ENCODE measurements around the gene TMEM259. TPM values are rescaled to one million over a fixed set of nuclear protein-coding genes. Genes with fewer than 3 reads are reported as not detected.

TMEM259 gene
- 171 and 199 TPM in 2 replicates for total RNA-seq
- long read RNA-seq, partial matches to known transcripts, result 0 of 2 reads
- long read RNA-seq, other reads (novel, unspliced or antisense), result 1 of 2 reads

DNA sequence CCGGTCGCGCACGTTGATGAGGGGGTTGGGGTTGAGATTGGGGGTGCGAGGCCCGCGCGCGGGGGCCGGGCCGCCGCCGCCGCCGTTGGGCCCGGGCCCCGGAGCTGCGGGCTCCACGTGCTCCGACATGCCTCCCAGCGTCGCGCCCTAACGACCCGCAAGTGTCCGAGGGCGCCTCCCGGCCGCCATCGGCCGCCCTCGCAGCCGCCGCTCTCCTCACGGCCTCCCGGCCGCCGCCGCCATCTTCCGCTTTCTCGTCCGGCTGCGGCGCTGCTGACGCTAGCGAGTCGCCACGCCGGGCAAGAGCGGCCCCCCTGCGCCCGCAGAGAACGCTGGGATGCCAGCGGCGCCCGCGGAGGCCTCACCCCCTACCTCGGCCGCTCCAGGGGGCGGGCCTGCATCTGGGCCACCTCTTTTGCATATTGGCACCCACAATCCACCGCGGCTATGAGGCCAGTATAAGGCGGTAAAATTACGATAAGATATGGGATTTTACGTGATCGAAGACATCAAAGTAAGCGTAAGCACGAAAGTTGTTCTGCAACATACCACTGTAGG is at the start of gene TMEM259:
TSS of gene TMEM259 (minus strand) at position 256 of the 558 bp plus-strand sequence. CDS start at position 129, 127 bp downstream.
- Mint-ChIP-seq H3K27ac (peak within 1 kb of the TSS; percentile 100), H3K4me1 (ENCODE audit: low read depth) (peaks cover 18% of the 10 kb centered on the region), H3K4me3 (ENCODE audit: low read depth) (peak within 1 kb of the TSS; percentile 86), H3K9me3 (ENCODE audit: low read depth) (no peaks in the 10 kb centered on the region), H3K27me3 (no peaks in the 10 kb centered on the region), H3K36me3 (ENCODE audit: insufficient read depth) (no peaks in the 10 kb centered on the region)
- DNase-seq (ENCODE audit: low spot score, unreplicated experiment), result peak; percentile 95
- TF ChIP-seq CTCF (IDR thresholded peaks at IDR 0.05; ENCODE audit: unreplicated experiment), result peak; percentile 7

DNA sequence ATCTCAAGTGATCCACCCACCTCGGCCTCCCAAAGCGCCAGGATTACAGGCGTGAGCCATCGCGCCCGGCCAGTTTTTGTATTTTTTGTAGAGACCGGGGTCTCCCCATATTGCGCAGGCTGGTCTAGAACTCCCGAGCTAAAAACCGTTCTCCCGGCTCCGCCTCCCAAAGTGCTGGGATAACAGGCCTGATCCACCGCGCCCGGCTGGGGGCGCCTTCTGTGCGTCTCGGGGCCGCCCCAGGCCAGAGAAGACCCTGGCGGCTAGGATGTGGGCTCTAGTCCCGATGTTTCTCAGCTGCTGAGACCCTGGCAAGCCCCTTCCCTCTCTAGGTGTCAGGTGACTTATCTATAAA is 49.6 kb upstream of the TMEM259 start:
- H3K36me3 Mint-ChIP-seq (ENCODE audit: insufficient read depth), result no peaks in the 10 kb centered on the region
- no peak overlapping the region for H3K4me3 Mint-ChIP-seq (ENCODE audit: low read depth)
- no peaks in the 10 kb centered on the region for H3K9me3 Mint-ChIP-seq (ENCODE audit: low read depth)
- peaks cover 40% of the 10 kb centered on the region for H3K27me3 Mint-ChIP-seq
- no peak for DNase-seq (ENCODE audit: low spot score, unreplicated experiment)
- no peak overlapping the region for H3K27ac Mint-ChIP-seq
- peaks cover 5% of the 10 kb centered on the region for H3K4me1 Mint-ChIP-seq (ENCODE audit: low read depth)
- no peak for TF ChIP-seq CTCF (IDR thresholded peaks at IDR 0.05; ENCODE audit: unreplicated experiment)

GRCh38 chr19:1069009-1069779 is 48.3 kb upstream of the TMEM259 start:
- Mint-ChIP-seq H3K4me1 (ENCODE audit: low read depth) (peaks cover 3% of the 10 kb centered on the region), H3K27ac (no peak overlapping the region), H3K36me3 (ENCODE audit: insufficient read depth) (no peaks in the 10 kb centered on the region), H3K27me3 (peaks cover 45% of the 10 kb centered on the region), H3K9me3 (ENCODE audit: low read depth) (no peaks in the 10 kb centered on the region), H3K4me3 (ENCODE audit: low read depth) (no peak overlapping the region)
- DNase-seq (ENCODE audit: low spot score, unreplicated experiment), result no peak
- no peak for TF ChIP-seq CTCF (IDR thresholded peaks at IDR 0.05; ENCODE audit: unreplicated experiment)

DNA sequence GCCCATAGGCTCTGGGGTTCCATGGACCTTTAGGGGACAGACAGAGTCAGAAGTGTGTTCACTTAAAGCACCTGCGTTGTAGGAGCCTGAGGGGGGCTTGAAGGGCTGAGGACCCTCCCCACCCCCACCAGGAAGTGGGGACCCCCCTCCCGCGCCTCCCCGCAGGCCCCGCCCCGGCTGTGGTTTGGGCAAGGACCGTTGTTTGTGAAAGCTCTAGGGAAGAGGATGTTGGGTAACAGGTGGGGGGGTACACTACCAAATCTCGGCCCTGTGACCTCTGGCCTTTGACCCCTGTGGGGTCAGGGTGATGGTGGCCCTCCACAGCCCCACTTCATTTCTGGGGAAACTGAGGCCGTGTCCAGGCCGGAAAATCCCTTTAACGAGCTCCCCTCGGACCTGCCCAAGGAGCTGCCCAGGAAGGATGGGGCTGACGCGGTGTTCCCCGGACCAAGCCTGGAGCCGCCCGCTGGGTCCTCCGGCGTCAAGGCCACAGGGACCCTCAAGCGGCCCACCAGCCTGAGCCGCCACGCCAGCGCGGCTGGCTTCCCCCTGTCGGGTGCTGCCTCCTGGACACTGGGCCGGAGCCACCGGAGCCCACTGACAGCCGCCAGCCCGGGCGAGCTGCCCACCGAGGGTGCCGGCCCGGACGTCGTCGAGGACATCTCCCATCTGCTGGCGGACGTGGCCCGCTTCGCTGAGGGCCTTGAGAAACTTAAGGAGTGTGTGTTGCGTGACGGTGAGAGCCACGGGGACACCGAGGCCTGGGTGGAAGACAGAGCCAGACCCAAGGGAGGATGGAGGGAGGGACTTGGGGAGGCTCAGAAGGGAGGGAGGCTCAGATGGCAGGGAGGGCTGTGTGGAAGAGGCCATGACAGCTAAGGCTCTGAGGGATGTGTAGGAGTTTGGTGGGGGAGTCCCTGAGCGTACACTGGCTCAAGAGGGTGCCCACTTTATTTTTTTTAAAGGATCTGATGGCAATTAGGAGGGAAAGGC is 47.4 kb upstream of the TMEM259 start:
- no peaks in the 10 kb centered on the region for H3K36me3 Mint-ChIP-seq (ENCODE audit: insufficient read depth)
- peaks cover 46% of the 10 kb centered on the region for H3K27me3 Mint-ChIP-seq

More for the DNA sequence above, 47.4 kb upstream of the TMEM259 start:
- Mint-ChIP-seq H3K4me3 (ENCODE audit: low read depth) (no peak overlapping the region), H3K4me1 (ENCODE audit: low read depth) (peaks cover 3% of the 10 kb centered on the region), H3K27ac (no peak overlapping the region), H3K9me3 (ENCODE audit: low read depth) (no peaks in the 10 kb centered on the region)
- no peak for DNase-seq (ENCODE audit: low spot score, unreplicated experiment)
- no peak for TF ChIP-seq CTCF (IDR thresholded peaks at IDR 0.05; ENCODE audit: unreplicated experiment)

Measured in progenitor cell of endocrine pancreas (in vitro differentiated cells).